Measurements from ENCODE around the gene DNM3. TPM values are rescaled to one million over a fixed set of nuclear protein-coding genes. Genes with fewer than 3 reads are reported as not detected.

DNM3 gene
- total and polyA plus RNA-seq, 12 donors, result 7.2 to 78.6 (median 18.4) TPM

GRCh38 chr1:172448995-172449584, 607.8 kb downstream of the DNM3 start:
- 73 to 91% (median 85%) methylated on average over 6 of the region's 6 CpGs for WGBS, 4 donors
- TF ChIP-seq POLR2A (IDR thresholded peaks at IDR 0.05) (no peak), CTCF (IDR thresholded peaks at IDR 0.05) (no peak)

GRCh38 chr1:172449585-172450523, 608.6 kb downstream of the DNM3 start:
- Histone ChIP-seq H3K36me3 (replicated peaks in 1 of 2) (no peaks in the 10 kb centered on the region), H3K27me3 (no peaks in the 10 kb centered on the region), H3K27ac (peak overlapping the region in 3 of 5 donors; percentile 12 to 56 (median 40)), H3K4me1 (replicated peaks in 1 of 2) (peaks cover 17 to 42% of the 10 kb centered on the region in 2 donors), H3K9me3 (replicated peaks in 1 of 3) (no peaks in the 10 kb centered on the region), H3K4me3 (no peak overlapping the region)
- intact Hi-C loops (cut with DNase I), result loop anchor here (5.0 to 10.0 kb wide), 2 partner anchors 75 to 267 kb away; no protein-coding TSS in a partner anchor
- peak in 6 of 7 donors; percentile 51 to 77 (median 60) for DNase-seq
- 58 to 64% (median 62%) methylated on average over 15 to 18 of the region's 18 CpGs for WGBS, 4 donors
- TF ChIP-seq POLR2A (IDR thresholded peaks at IDR 0.05) (no peak), CTCF (IDR thresholded peaks at IDR 0.05) (peak; percentile 75 to 94 (median 88))

More at GRCh38 chr1:172448995-172449584, 607.8 kb downstream of the DNM3 start:
- Histone ChIP-seq H3K9me3 (replicated peaks in 1 of 3) (no peaks in the 10 kb centered on the region), H3K4me3 (no peak overlapping the region), H3K27me3 (no peaks in the 10 kb centered on the region), H3K36me3 (replicated peaks in 1 of 2) (no peaks in the 10 kb centered on the region), H3K27ac (no peak overlapping the region), H3K4me1 (replicated peaks in 1 of 2) (peaks cover 17 to 42% of the 10 kb centered on the region in 2 donors)
- intact Hi-C loops (cut with DNase I), result loop anchor here (5.0 to 10.0 kb wide), 2 partner anchors 76 to 268 kb away; no protein-coding TSS in a partner anchor
- DNase-seq, result no peak

- WGBS, 4 donors, result 59 to 70% (median 64%) methylated on average over 7 of the region's 7 CpGs
- Histone ChIP-seq H3K27me3 (no peaks in the 10 kb centered on the region), H3K9me3 (replicated peaks in 1 of 3) (no peaks in the 10 kb centered on the region), H3K4me3 (no peak overlapping the region), H3K36me3 (replicated peaks in 1 of 2) (no peaks in the 10 kb centered on the region), H3K4me1 (replicated peaks in 1 of 2) (peaks cover 17 to 42% of the 10 kb centered on the region in 2 donors), H3K27ac (peak overlapping the region in 3 of 5 donors; percentile 12 to 56 (median 40))
- intact Hi-C loops (cut with DNase I), result no loop called here
- no peak for DNase-seq
- TF ChIP-seq CTCF (IDR thresholded peaks at IDR 0.05) (no peak), POLR2A (IDR thresholded peaks at IDR 0.05) (no peak)
Observed at GRCh38 chr1:172450524-172450885, 609.2 kb downstream of the DNM3 start.

- no peak for TF ChIP-seq CTCF (IDR thresholded peaks at IDR 0.05)
- no peak for TF ChIP-seq POLR2A (IDR thresholded peaks at IDR 0.05)
- Histone ChIP-seq H3K4me1 (replicated peaks in 1 of 2) (peaks cover 17 to 42% of the 10 kb centered on the region in 2 donors), H3K4me3 (no peak overlapping the region), H3K36me3 (replicated peaks in 1 of 2) (no peaks in the 10 kb centered on the region), H3K27me3 (no peaks in the 10 kb centered on the region), H3K27ac (peak overlapping the region in 3 of 5 donors; percentile 40 to 64 (median 56)), H3K9me3 (replicated peaks in 1 of 3) (no peaks in the 10 kb centered on the region)
- DNase-seq, result peak in 4 of 7 donors; percentile 45 to 63 (median 54)
- 30 to 43% (median 40%) methylated on average over 2 of the region's 2 CpGs for WGBS, 4 donors
- intact Hi-C loops (cut with DNase I), result no loop called here
Observed at GRCh38 chr1:172451002-172451443, 609.7 kb downstream of the DNM3 start.

Measured in adrenal gland (tissue), 12 donors.